ENCODE measurements around the gene RBM28.

- TF ChIP-seq CTCF (IDR thresholded peaks at IDR 0.05), result no peak
- no peak for TF ChIP-seq POLR2A (IDR thresholded peaks at IDR 0.05)
These were observed 68.7 kb downstream of the RBM28 start for GRCh38 chr7:128274884-128275603.
